ENCODE results near the gene METTL9.

DNA sequence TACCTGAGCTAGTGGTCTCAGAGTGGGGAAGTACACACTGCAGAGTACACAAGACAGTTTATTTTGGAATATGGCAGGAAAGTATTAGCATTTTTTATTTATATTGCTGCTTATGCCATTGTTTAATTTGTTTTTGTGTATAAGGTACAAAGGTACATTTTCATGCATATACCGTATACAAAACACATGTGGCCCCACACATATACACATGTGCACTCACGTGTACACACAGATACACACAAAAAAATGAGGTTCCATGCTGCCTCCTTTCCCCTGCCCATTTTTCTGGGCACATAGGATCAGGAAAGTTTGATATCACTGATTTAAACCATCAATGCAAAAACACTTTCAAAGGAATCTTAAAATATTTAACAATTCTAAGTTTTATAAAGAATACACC, 40.1 kb downstream of the METTL9 start:
- TF ChIP-seq, protein P1, sequence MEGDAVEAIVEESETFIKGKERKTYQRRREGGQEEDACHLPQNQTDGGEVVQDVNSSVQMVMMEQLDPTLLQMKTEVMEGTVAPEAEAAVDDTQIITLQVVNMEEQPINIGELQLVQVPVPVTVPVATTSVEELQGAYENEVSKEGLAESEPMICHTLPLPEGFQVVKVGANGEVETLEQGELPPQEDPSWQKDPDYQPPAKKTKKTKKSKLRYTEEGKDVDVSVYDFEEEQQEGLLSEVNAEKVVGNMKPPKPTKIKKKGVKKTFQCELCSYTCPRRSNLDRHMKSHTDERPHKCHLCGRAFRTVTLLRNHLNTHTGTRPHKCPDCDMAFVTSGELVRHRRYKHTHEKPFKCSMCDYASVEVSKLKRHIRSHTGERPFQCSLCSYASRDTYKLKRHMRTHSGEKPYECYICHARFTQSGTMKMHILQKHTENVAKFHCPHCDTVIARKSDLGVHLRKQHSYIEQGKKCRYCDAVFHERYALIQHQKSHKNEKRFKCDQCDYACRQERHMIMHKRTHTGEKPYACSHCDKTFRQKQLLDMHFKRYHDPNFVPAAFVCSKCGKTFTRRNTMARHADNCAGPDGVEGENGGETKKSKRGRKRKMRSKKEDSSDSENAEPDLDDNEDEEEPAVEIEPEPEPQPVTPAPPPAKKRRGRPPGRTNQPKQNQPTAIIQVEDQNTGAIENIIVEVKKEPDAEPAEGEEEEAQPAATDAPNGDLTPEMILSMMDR (IDR thresholded peaks at IDR 0.05), result no peak
- TF ChIP-seq EP300 (IDR thresholded peaks at IDR 0.05) (no peak), POLR2A (IDR thresholded peaks at IDR 0.05) (no peak)

All from tibial nerve (tissue), 4 donors.